ENCODE measurements around the gene NUP160. TPM values are rescaled to one million over a fixed set of nuclear protein-coding genes. Genes with fewer than 3 reads are reported as not detected.

The NUP160 gene
- total RNA-seq, 1 experiment from 2014 or later: 89.9 TPM

DNA sequence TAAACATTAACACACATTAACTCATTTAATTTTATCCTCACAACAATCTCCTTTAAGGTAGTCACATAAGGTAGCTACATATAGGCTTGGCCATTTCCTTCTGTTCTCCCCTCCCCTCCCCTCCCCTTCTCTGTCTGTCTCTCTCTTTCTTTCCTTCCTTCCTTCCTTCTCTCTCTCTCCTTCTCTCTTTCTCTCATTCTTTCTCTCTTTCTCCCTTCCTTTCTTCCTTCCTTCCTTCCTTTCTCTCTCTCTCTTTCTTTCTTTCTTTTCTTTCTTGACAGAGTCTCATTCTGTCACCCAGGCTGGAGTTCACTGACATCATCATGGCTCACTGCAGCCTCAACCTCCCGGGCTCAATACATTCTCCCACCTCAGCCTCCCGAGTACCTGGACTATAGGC lies 22.3 kb upstream of the NUP160 start:
- no peak for TF ChIP-seq ZNF671 (CRISPR knock-in tag; IDR thresholded peaks at IDR 0.05)
- no peak for TF ChIP-seq E2F5 (CRISPR knock-in tag; IDR thresholded peaks at IDR 0.05)
- TF ChIP-seq MXD4 (CRISPR knock-in tag; IDR thresholded peaks at IDR 0.05; ENCODE audit: borderline replicate concordance): no peak
- TF ChIP-seq, protein P1, sequence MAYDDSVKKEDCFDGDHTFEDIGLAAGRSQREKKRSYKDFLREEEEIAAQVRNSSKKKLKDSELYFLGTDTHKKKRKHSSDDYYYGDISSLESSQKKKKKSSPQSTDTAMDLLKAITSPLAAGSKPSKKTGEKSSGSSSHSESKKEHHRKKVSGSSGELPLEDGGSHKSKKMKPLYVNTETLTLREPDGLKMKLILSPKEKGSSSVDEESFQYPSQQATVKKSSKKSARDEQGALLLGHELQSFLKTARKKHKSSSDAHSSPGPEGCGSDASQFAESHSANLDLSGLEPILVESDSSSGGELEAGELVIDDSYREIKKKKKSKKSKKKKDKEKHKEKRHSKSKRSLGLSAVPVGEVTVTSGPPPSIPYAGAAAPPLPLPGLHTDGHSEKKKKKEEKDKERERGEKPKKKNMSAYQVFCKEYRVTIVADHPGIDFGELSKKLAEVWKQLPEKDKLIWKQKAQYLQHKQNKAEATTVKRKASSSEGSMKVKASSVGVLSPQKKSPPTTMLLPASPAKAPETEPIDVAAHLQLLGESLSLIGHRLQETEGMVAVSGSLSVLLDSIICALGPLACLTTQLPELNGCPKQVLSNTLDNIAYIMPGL (CRISPR knock-in tag; IDR thresholded peaks at IDR 0.05): no peak
- no peak for TF ChIP-seq CTCF (IDR thresholded peaks at IDR 0.05)
- TF ChIP-seq, protein P2, sequence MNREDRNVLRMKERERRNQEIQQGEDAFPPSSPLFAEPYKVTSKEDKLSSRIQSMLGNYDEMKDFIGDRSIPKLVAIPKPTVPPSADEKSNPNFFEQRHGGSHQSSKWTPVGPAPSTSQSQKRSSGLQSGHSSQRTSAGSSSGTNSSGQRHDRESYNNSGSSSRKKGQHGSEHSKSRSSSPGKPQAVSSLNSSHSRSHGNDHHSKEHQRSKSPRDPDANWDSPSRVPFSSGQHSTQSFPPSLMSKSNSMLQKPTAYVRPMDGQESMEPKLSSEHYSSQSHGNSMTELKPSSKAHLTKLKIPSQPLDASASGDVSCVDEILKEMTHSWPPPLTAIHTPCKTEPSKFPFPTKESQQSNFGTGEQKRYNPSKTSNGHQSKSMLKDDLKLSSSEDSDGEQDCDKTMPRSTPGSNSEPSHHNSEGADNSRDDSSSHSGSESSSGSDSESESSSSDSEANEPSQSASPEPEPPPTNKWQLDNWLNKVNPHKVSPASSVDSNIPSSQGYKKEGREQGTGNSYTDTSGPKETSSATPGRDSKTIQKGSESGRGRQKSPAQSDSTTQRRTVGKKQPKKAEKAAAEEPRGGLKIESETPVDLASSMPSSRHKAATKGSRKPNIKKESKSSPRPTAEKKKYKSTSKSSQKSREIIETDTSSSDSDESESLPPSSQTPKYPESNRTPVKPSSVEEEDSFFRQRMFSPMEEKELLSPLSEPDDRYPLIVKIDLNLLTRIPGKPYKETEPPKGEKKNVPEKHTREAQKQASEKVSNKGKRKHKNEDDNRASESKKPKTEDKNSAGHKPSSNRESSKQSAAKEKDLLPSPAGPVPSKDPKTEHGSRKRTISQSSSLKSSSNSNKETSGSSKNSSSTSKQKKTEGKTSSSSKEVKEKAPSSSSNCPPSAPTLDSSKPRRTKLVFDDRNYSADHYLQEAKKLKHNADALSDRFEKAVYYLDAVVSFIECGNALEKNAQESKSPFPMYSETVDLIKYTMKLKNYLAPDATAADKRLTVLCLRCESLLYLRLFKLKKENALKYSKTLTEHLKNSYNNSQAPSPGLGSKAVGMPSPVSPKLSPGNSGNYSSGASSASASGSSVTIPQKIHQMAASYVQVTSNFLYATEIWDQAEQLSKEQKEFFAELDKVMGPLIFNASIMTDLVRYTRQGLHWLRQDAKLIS (CRISPR knock-in tag; IDR thresholded peaks at IDR 0.05; ENCODE audit: borderline replicate concordance): no peak
- TF ChIP-seq, protein P3, sequence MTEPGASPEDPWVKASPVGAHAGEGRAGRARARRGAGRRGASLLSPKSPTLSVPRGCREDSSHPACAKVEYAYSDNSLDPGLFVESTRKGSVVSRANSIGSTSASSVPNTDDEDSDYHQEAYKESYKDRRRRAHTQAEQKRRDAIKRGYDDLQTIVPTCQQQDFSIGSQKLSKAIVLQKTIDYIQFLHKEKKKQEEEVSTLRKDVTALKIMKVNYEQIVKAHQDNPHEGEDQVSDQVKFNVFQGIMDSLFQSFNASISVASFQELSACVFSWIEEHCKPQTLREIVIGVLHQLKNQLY (CRISPR knock-in tag; IDR thresholded peaks at IDR 0.05): no peak
- TF ChIP-seq ZBTB21 (CRISPR knock-in tag; IDR thresholded peaks at IDR 0.05; ENCODE audit: borderline replicate concordance): no peak
- TF ChIP-seq, protein P4, sequence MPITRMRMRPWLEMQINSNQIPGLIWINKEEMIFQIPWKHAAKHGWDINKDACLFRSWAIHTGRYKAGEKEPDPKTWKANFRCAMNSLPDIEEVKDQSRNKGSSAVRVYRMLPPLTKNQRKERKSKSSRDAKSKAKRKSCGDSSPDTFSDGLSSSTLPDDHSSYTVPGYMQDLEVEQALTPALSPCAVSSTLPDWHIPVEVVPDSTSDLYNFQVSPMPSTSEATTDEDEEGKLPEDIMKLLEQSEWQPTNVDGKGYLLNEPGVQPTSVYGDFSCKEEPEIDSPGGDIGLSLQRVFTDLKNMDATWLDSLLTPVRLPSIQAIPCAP (CRISPR knock-in tag; IDR thresholded peaks at IDR 0.05): no peak
- no peak for TF ChIP-seq IRF2 (CRISPR knock-in tag; IDR thresholded peaks at IDR 0.05; ENCODE audit: borderline replicate concordance, low read depth)
- Mint-ChIP-seq H3K9me3 (peaks cover 7% of the 10 kb centered on the region), H3K27ac (no peak overlapping the region), H3K4me1 (no peaks in the 10 kb centered on the region), H3K4me3 (no peak overlapping the region), H3K36me3 (peaks cover 6% of the 10 kb centered on the region), H3K27me3 (ENCODE audit: low read depth) (no peaks in the 10 kb centered on the region; the same call in 1 of the 2 replicates)
- ChIA-PET CTCF (no interaction called here), POLR2A (no interaction called here)
- DNase-seq (ENCODE audit: low spot score): no peak
- ATAC-seq: no peak

- Mint-ChIP-seq H3K27ac (no peak overlapping the region), H3K4me1 (no peaks in the 10 kb centered on the region), H3K27me3 (ENCODE audit: low read depth) (no peaks in the 10 kb centered on the region; the same call in 1 of the 2 replicates), H3K36me3 (peaks cover 4% of the 10 kb centered on the region), H3K4me3 (no peak overlapping the region), H3K9me3 (peaks cover 6% of the 10 kb centered on the region)
- CTCF ChIA-PET: no interaction called here
- POLR2A ChIA-PET: no interaction called here
- DNase-seq (ENCODE audit: low spot score) (no peak), ATAC-seq (no peak)
- TF ChIP-seq, protein P5, sequence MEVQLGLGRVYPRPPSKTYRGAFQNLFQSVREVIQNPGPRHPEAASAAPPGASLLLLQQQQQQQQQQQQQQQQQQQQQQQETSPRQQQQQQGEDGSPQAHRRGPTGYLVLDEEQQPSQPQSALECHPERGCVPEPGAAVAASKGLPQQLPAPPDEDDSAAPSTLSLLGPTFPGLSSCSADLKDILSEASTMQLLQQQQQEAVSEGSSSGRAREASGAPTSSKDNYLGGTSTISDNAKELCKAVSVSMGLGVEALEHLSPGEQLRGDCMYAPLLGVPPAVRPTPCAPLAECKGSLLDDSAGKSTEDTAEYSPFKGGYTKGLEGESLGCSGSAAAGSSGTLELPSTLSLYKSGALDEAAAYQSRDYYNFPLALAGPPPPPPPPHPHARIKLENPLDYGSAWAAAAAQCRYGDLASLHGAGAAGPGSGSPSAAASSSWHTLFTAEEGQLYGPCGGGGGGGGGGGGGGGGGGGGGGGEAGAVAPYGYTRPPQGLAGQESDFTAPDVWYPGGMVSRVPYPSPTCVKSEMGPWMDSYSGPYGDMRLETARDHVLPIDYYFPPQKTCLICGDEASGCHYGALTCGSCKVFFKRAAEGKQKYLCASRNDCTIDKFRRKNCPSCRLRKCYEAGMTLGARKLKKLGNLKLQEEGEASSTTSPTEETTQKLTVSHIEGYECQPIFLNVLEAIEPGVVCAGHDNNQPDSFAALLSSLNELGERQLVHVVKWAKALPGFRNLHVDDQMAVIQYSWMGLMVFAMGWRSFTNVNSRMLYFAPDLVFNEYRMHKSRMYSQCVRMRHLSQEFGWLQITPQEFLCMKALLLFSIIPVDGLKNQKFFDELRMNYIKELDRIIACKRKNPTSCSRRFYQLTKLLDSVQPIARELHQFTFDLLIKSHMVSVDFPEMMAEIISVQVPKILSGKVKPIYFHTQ (CRISPR knock-in tag; IDR thresholded peaks at IDR 0.05): no peak
- TF ChIP-seq EMX1 (CRISPR knock-in tag; IDR thresholded peaks at IDR 0.05) (no peak), ELF4 (CRISPR knock-in tag; IDR thresholded peaks at IDR 0.05; ENCODE audit: low read depth) (no peak), ESRRA (CRISPR knock-in tag; IDR thresholded peaks at IDR 0.05; ENCODE audit: borderline replicate concordance) (no peak), RELA (CRISPR knock-in tag; IDR thresholded peaks at IDR 0.05; ENCODE audit: borderline replicate concordance) (no peak)
- TF ChIP-seq, protein P6, sequence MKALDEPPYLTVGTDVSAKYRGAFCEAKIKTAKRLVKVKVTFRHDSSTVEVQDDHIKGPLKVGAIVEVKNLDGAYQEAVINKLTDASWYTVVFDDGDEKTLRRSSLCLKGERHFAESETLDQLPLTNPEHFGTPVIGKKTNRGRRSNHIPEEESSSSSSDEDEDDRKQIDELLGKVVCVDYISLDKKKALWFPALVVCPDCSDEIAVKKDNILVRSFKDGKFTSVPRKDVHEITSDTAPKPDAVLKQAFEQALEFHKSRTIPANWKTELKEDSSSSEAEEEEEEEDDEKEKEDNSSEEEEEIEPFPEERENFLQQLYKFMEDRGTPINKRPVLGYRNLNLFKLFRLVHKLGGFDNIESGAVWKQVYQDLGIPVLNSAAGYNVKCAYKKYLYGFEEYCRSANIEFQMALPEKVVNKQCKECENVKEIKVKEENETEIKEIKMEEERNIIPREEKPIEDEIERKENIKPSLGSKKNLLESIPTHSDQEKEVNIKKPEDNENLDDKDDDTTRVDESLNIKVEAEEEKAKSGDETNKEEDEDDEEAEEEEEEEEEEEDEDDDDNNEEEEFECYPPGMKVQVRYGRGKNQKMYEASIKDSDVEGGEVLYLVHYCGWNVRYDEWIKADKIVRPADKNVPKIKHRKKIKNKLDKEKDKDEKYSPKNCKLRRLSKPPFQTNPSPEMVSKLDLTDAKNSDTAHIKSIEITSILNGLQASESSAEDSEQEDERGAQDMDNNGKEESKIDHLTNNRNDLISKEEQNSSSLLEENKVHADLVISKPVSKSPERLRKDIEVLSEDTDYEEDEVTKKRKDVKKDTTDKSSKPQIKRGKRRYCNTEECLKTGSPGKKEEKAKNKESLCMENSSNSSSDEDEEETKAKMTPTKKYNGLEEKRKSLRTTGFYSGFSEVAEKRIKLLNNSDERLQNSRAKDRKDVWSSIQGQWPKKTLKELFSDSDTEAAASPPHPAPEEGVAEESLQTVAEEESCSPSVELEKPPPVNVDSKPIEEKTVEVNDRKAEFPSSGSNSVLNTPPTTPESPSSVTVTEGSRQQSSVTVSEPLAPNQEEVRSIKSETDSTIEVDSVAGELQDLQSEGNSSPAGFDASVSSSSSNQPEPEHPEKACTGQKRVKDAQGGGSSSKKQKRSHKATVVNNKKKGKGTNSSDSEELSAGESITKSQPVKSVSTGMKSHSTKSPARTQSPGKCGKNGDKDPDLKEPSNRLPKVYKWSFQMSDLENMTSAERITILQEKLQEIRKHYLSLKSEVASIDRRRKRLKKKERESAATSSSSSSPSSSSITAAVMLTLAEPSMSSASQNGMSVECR (CRISPR knock-in tag; IDR thresholded peaks at IDR 0.05; ENCODE audit: borderline replicate concordance): no peak
These were observed 21.6 kb upstream of the NUP160 start for GRCh38 chr11:47869544-47870393.
